ENCODE data around the gene STAT2. TPM values are rescaled to one million over a fixed set of nuclear protein-coding genes. Genes with fewer than 3 reads are reported as not detected.

STAT2 gene
- total and polyA plus RNA-seq, 2 of the 4 experiments (the other 2 are of a cell fraction), result 99.3 to 182 TPM

DNA sequence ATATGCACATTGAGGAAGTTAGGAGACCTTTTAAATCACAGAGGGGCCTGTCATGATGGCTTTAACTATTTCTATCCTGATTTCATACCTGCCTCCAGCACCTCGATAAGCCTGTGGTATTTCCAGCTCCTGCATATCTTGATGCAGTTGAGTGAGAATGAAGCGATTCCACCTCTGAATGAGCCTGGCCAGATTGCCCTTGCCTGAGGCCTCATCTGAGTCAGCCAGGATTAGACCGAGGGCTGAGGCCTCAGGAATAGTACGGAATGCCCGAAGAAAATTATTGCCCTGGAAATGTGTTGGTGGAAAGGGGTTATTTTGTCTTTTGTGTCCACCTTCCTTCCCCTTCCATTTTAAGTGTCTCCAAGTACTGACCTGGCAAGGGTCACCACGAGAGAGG, 35.7 kb downstream of the STAT2 start:
- Histone ChIP-seq H3K27me3 (ENCODE audit: control insufficient read depth, insufficient read depth, low read length) (no peaks in the 10 kb centered on the region), H3K4ac (ENCODE audit: low read depth, low read length) (no peak overlapping the region), H4K91ac (ENCODE audit: insufficient read depth, low read depth, low read length) (no peak overlapping the region), H3K27ac (ENCODE audit: insufficient read depth, low read length) (no peak overlapping the region), H3K79me1 (ENCODE audit: low read depth in 1 of 2, low read length in 2 of 2) (no peaks in the 10 kb centered on the region), H4K8ac (ENCODE audit: low read depth in 2 of 2, low read length in 2 of 2) (no peak overlapping the region), H3K4me1 (ENCODE audit: control insufficient read depth, insufficient read depth, low read length) (no peaks in the 10 kb centered on the region), H3K36me3 (ENCODE audit: control insufficient read depth, insufficient read depth, low read length) (peaks cover 38% of the 10 kb centered on the region), H3K23ac (ENCODE audit: low read depth, low read length) (no peak overlapping the region), H3K56ac (ENCODE audit: extremely low read depth, insufficient read depth, low read length) (no peak overlapping the region), H3K9me1 (ENCODE audit: insufficient read depth, low read length) (no peaks in the 10 kb centered on the region), H2BK5ac (ENCODE audit: low read depth, low read length, poor library complexity, severe bottlenecking) (no peak overlapping the region), H3K4me2 (ENCODE audit: low read depth, low read length) (no peak overlapping the region), H2BK15ac (ENCODE audit: low read depth, low read length) (no peak overlapping the region), H3K4me3 (ENCODE audit: insufficient read depth, low read depth, low read length) (no peak overlapping the region), H4K5ac (ENCODE audit: low read depth, low read length) (no peak overlapping the region), H3K18ac (ENCODE audit: low read depth, low read length) (no peak overlapping the region), H3K9ac (ENCODE audit: low read depth, low read length) (no peak overlapping the region), H2AFZ (replicated peaks; ENCODE audit: low read length, poor library complexity) (no peak overlapping the region), H4K20me1 (ENCODE audit: insufficient read depth, low read length) (no peaks in the 10 kb centered on the region), H3K9me3 (ENCODE audit: control insufficient read depth, insufficient read depth, low read length) (no peaks in the 10 kb centered on the region), H2BK120ac (ENCODE audit: low read depth, low read length) (no peak overlapping the region), H2BK20ac (ENCODE audit: low read depth, low read length) (no peak overlapping the region), H2AK9ac (replicated peaks; ENCODE audit: low read depth, low read length, poor library complexity) (no peak overlapping the region), H2AK5ac (ENCODE audit: low read depth, low read length) (no peak overlapping the region), H3K14ac (replicated peaks; ENCODE audit: low read depth, low read length) (no peak overlapping the region)
- TF ChIP-seq CTCF (conservative IDR thresholded peaks at IDR 0.05; ENCODE audit: low read depth, low read length) (no peak), ELK1 (IDR thresholded peaks at IDR 0.05; ENCODE audit: borderline replicate concordance, low read depth, low read length) (no peak)
- ChIA-PET CTCF (no interaction called here), POLR2A (ENCODE audit: unreplicated experiment) (interaction anchor here (1.2 kb wide), 1 partner anchor 10 kb away, joined by 4 read pairs; the partner anchor contains the start of gene PAN2)
- BruUV-seq (replicated peaks), result no TSS peak
- DNase-seq (no peak), ATAC-seq (ENCODE audit: low read depth) (no peak)
- in situ Hi-C loops (cut with MboI; ENCODE audit: low sequenced_read_pairs), result no loop called here
- intact Hi-C loops (cut with micrococcal nuclease), result no loop called here
- 100% methylated on average over 1 of the region's 6 CpGs; no CpG with 5 or more reads in 1 of the 2 experiments for WGBS, 2 experiments (ENCODE audit: extremely low coverage in 2 of 2, insufficient read length in 1 of 2)
- dilution Hi-C loops (cut with HindIII; ENCODE audit: low sequenced_read_pairs, unreplicated experiment), result no loop called here

All from IMR-90 (cell line).